PFSK-1 (cell line): ENCODE measurements around the gene FAM72A.

Experiments
- POLR2AphosphoS5 ChIP-seq: IDR thresholded peaks from 2 replicates; pipeline ENCODE4 v1.6.1; 2012; ENCODE audit warnings: low read depth, mild to moderate bottlenecking, control low read depth, low read length, moderate library complexity
- SIN3A ChIP-seq: IDR thresholded peaks from 2 replicates; pipeline ENCODE4 v1.6.1; 2012; ENCODE audit warnings: mild to moderate bottlenecking, low read length, moderate library complexity, borderline replicate concordance; ENCODE audit not compliant: insufficient read depth
- TAF1 ChIP-seq: IDR thresholded peaks from 2 replicates; pipeline ENCODE4 v1.6.1; 2012; ENCODE audit warnings: low read length, control low read depth, borderline replicate concordance; ENCODE audit not compliant: insufficient read depth
- TF ChIP-seq, protein P1 (sequence below), 2 experiments: IDR thresholded peaks; 2 replicates each; pipeline versions ENCODE4 v1.6.1 to v1.8.0; 2011 to 2012; ENCODE audit warnings: low read depth in 2 of 2, low read length in 2 of 2, control low read depth in 1 of 2, inconsistent platforms in 1 of 2, mild to moderate bottlenecking in 1 of 2, moderate library complexity in 1 of 2; ENCODE audit not compliant: insufficient read depth in 1 of 2

GRCh38 chr1:206136241-206136640, 66.4 kb downstream of the FAM72A start:
- TF ChIP-seq POLR2AphosphoS5 = no peak
- no peak for TF ChIP-seq TAF1
- no peak for TF ChIP-seq SIN3A
- TF ChIP-seq, protein P1, sequence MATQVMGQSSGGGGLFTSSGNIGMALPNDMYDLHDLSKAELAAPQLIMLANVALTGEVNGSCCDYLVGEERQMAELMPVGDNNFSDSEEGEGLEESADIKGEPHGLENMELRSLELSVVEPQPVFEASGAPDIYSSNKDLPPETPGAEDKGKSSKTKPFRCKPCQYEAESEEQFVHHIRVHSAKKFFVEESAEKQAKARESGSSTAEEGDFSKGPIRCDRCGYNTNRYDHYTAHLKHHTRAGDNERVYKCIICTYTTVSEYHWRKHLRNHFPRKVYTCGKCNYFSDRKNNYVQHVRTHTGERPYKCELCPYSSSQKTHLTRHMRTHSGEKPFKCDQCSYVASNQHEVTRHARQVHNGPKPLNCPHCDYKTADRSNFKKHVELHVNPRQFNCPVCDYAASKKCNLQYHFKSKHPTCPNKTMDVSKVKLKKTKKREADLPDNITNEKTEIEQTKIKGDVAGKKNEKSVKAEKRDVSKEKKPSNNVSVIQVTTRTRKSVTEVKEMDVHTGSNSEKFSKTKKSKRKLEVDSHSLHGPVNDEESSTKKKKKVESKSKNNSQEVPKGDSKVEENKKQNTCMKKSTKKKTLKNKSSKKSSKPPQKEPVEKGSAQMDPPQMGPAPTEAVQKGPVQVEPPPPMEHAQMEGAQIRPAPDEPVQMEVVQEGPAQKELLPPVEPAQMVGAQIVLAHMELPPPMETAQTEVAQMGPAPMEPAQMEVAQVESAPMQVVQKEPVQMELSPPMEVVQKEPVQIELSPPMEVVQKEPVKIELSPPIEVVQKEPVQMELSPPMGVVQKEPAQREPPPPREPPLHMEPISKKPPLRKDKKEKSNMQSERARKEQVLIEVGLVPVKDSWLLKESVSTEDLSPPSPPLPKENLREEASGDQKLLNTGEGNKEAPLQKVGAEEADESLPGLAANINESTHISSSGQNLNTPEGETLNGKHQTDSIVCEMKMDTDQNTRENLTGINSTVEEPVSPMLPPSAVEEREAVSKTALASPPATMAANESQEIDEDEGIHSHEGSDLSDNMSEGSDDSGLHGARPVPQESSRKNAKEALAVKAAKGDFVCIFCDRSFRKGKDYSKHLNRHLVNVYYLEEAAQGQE (IDR thresholded peaks at IDR 0.05; ENCODE audit: insufficient read depth in 1 of 2, low read depth in 2 of 2, low read length in 2 of 2) = no peak
